DOHH2 (cell line): ENCODE results near the gene P3H2.

ENCODE experiments used
- H3F3A ChIP-seq: fragments of 200-600 bp; sonication (generic), shearing (Covaris generic); 2 replicates; pipeline ENCODE4 v1.6.0; 2016; ENCODE audit warnings: antibody characterized with exemption, mild to moderate bottlenecking; ENCODE audit not compliant: control insufficient read depth, insufficient read depth
- H3K27ac ChIP-seq: fragments of 200-600 bp; sonication (generic); 2 replicates; pipeline ENCODE4 v1.5.1; 2014; ENCODE audit warnings: low read depth, mild to moderate bottlenecking, low read length, moderate library complexity
- H3K27me3 ChIP-seq: fragments of 200-600 bp; sonication (generic); 2 replicates; pipeline ENCODE4 v1.6.1; 2014; ENCODE audit warnings: mild to moderate bottlenecking, low read length, mixed read lengths; ENCODE audit not compliant: control insufficient read depth
- H3K36me3 ChIP-seq: fragments of 200-600 bp; sonication (generic); 2 replicates; pipeline ENCODE4 v1.6.1; 2014; ENCODE audit warnings: mild to moderate bottlenecking, low read length, moderate library complexity, mixed read lengths; ENCODE audit not compliant: control insufficient read depth
- H3K4me1 ChIP-seq: fragments of 200-600 bp; sonication (generic); 2 replicates; pipeline ENCODE4 v1.6.1; 2014; ENCODE audit warnings: mild to moderate bottlenecking, low read length, mixed read lengths; ENCODE audit not compliant: control insufficient read depth
- H3K4me2 ChIP-seq: fragments of 200-600 bp; sonication (generic); 2 replicates; pipeline ENCODE4 v1.6.0; 2014; ENCODE audit warnings: mild to moderate bottlenecking, low read length, moderate library complexity
- H3K4me3 ChIP-seq: fragments of 200-600 bp; sonication (generic); 2 replicates; pipeline ENCODE4 v1.5.1; 2014; ENCODE audit warnings: mild to moderate bottlenecking, low read length, mixed read lengths
- H3K79me2 ChIP-seq: fragments of 200-600 bp; sonication (generic); 2 replicates; pipeline ENCODE4 v1.6.1; 2014; ENCODE audit warnings: mild to moderate bottlenecking, low read length, mixed read lengths; ENCODE audit not compliant: control insufficient read depth
- H3K9me2 ChIP-seq: fragments of 200-600 bp; sonication (generic); replicated peaks from 2 replicates; pipeline ENCODE4 v1.6.1; 2014; ENCODE audit warnings: mild to moderate bottlenecking, low read length, mixed read lengths; ENCODE audit not compliant: control insufficient read depth
- H3K9me3 ChIP-seq: fragments of 200-600 bp; sonication (generic); 2 replicates; pipeline ENCODE4 v1.6.1; 2014; ENCODE audit warnings: antibody characterized with exemption, low read length, mixed read lengths; ENCODE audit not compliant: control insufficient read depth, insufficient read depth
- H4K20me1 ChIP-seq: fragments of 200-600 bp; sonication (generic); 2 replicates; pipeline ENCODE4 v1.6.0; 2014; ENCODE audit warnings: low read depth, mild to moderate bottlenecking, antibody characterized with exemption, low read length, moderate library complexity; ENCODE audit not compliant: control insufficient read depth, insufficient read depth
- EZH2phosphoT487 ChIP-seq: fragments of 200-600 bp; sonication (generic); IDR thresholded peaks from 2 replicates; pipeline ENCODE4 v1.6.1; 2017; ENCODE audit warnings: borderline replicate concordance, mild to moderate bottlenecking, antibody characterized with exemption, low read length, moderate library complexity, mixed read lengths
- TF ChIP-seq, protein P1 (sequence below): fragments of 200-600 bp; sonication (generic); IDR thresholded peaks from one replicate; pipeline ENCODE4 v1.5.1; 2014; ENCODE audit warnings: antibody characterized with exemption, mild to moderate bottlenecking, low read depth, low read length; ENCODE audit not compliant: poor library complexity, severe bottlenecking

The P3H2 gene

DNA sequence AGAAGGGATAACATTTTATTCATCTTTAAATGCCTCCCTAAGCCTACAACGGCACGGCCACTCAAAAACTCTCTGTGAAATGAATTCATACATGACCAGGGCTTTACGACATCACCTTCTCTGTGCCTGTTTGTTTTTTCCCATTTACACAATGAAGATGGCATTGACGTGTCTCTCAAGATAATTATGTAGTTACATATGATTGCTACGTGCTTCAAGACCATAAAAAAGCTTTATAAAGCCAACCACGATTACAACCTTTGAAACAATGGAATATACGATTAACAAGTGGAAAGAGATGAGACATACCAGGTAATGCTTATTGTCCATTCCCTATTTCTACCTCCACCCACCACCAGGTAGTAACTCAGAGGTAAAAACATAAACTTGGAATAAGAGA is 168.4 kb downstream of the P3H2 start:
- TF ChIP-seq, protein P1, sequence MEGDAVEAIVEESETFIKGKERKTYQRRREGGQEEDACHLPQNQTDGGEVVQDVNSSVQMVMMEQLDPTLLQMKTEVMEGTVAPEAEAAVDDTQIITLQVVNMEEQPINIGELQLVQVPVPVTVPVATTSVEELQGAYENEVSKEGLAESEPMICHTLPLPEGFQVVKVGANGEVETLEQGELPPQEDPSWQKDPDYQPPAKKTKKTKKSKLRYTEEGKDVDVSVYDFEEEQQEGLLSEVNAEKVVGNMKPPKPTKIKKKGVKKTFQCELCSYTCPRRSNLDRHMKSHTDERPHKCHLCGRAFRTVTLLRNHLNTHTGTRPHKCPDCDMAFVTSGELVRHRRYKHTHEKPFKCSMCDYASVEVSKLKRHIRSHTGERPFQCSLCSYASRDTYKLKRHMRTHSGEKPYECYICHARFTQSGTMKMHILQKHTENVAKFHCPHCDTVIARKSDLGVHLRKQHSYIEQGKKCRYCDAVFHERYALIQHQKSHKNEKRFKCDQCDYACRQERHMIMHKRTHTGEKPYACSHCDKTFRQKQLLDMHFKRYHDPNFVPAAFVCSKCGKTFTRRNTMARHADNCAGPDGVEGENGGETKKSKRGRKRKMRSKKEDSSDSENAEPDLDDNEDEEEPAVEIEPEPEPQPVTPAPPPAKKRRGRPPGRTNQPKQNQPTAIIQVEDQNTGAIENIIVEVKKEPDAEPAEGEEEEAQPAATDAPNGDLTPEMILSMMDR: no peak
- TF ChIP-seq EZH2phosphoT487: no peak
- H3K36me3 ChIP-seq: no peaks in the 10 kb centered on the region

DNA sequence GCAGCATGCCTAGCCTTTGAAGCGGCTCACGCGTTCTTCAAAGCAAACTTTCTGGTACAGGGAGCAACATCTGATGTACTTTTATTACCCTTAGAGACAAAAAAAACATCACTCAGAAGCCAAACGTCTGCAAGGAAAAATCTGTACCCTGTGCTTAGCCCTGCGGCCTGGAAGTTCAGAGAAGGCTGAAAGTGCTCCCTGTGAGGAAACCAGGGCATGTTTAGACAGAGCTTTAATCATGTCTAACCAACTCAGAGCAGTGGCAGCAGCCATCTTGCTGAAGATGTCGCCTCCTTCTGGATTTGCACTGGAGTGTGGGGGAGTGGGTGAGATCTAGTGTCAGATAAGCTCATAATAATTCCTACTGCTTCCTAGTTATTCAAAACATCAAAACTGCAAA is 170.4 kb downstream of the P3H2 start:
- Histone ChIP-seq H3K27me3 (peaks cover 8% of the 10 kb centered on the region; the same call in 1 of the 2 replicates), H3F3A (no peaks in the 10 kb centered on the region), H3K27ac (no peak overlapping the region), H3K36me3 (no peaks in the 10 kb centered on the region), H3K4me3 (no peak overlapping the region), H3K9me3 (no peaks in the 10 kb centered on the region), H3K4me2 (no peak overlapping the region), H4K20me1 (no peaks in the 10 kb centered on the region), H3K9me2 (no peaks in the 10 kb centered on the region), H3K4me1 (no peaks in the 10 kb centered on the region), H3K79me2 (no peaks in the 10 kb centered on the region)
- TF ChIP-seq, protein P1: no peak
- TF ChIP-seq EZH2phosphoT487: no peak

More for the DNA sequence above, 168.4 kb downstream of the P3H2 start:
- H3K4me3 ChIP-seq: no peak overlapping the region
- H3K9me2 ChIP-seq: no peaks in the 10 kb centered on the region
- H3F3A ChIP-seq: no peaks in the 10 kb centered on the region
- no peak overlapping the region for H3K4me2 ChIP-seq
- no peaks in the 10 kb centered on the region for H3K9me3 ChIP-seq
- H4K20me1 ChIP-seq: no peaks in the 10 kb centered on the region
- H3K27ac ChIP-seq: no peak overlapping the region
- H3K4me1 ChIP-seq: no peaks in the 10 kb centered on the region
- peaks cover 12% of the 10 kb centered on the region; the same call in 1 of the 2 replicates for H3K27me3 ChIP-seq
- H3K79me2 ChIP-seq: no peaks in the 10 kb centered on the region

DNA sequence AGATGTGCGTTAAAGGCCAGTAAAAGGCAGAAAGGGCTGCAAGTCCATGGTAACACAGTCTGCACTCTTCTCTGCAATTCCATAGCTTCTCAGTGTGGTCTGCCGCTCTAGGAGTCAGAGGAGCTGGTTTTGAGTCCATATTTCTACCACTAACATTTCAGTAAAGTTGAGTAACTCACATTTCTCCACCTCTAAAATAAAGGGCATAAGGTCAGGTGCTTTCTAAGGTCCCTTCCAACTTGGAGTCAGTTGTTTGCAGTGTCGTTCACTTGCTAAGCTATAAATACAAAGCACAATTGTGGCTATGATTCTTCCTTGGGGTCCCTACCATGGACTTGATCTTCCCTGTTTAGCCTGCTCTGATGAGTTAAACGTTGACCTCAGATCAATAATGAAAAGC is 171.1 kb downstream of the P3H2 start:
- H3K4me1 ChIP-seq: no peaks in the 10 kb centered on the region
- H3K79me2 ChIP-seq: no peaks in the 10 kb centered on the region
- H3F3A ChIP-seq: no peaks in the 10 kb centered on the region
- no peaks in the 10 kb centered on the region for H3K9me2 ChIP-seq
- H3K27ac ChIP-seq: no peak overlapping the region
- no peaks in the 10 kb centered on the region for H3K9me3 ChIP-seq
- H3K4me2 ChIP-seq: no peak overlapping the region
- H3K36me3 ChIP-seq: no peaks in the 10 kb centered on the region
- peaks cover 8% of the 10 kb centered on the region; the same call in 1 of the 2 replicates for H3K27me3 ChIP-seq
- no peak overlapping the region for H3K4me3 ChIP-seq
- no peaks in the 10 kb centered on the region for H4K20me1 ChIP-seq
- TF ChIP-seq, protein P1: no peak

- no peaks in the 10 kb centered on the region for H3K4me1 ChIP-seq
- TF ChIP-seq EZH2phosphoT487: no peak
- TF ChIP-seq, protein P1: peak; percentile 2
- no peaks in the 10 kb centered on the region for H3F3A ChIP-seq
- no peak overlapping the region for H3K27ac ChIP-seq
- no peaks in the 10 kb centered on the region for H3K36me3 ChIP-seq
- no peaks in the 10 kb centered on the region for H3K9me2 ChIP-seq
- H3K27me3 ChIP-seq: peaks cover 8% of the 10 kb centered on the region; the same call in 1 of the 2 replicates
- H3K4me3 ChIP-seq: no peak overlapping the region
- no peak overlapping the region for H3K4me2 ChIP-seq
- H4K20me1 ChIP-seq: no peaks in the 10 kb centered on the region
- no peaks in the 10 kb centered on the region for H3K9me3 ChIP-seq
- H3K79me2 ChIP-seq: no peaks in the 10 kb centered on the region
These were observed 172.0 kb downstream of the P3H2 start for GRCh38 chr3:189948724-189949045.
